ENCODE data around the gene CDA.

GRCh38 chr1:20578721-20579395 lies 10.0 kb upstream of the CDA start:
- TF ChIP-seq CTCF (IDR thresholded peaks at IDR 0.05): no peak
- no peak for TF ChIP-seq EP300 (IDR thresholded peaks at IDR 0.05)

Data from stomach (tissue), 4 donors.